Esophagus mucosa (tissue), 1 donor: ENCODE results near the gene PLEKHM2. TPM values are rescaled to one million over a fixed set of nuclear protein-coding genes. Genes with fewer than 3 reads are reported as not detected.
A peak's percentile ranks its signal among the peaks of the same experiment; 100 is the strongest.
"Not testable (repeated sequence)": the region's sequence is repeated elsewhere in the genome, so short reads cannot be mapped to it uniquely, and the experiment has no call there.

Experiments used
- ATAC-seq: fragments of 200-7000 bp; cut with Tn5 transposase; one replicate; pipeline ENCODE4 v1.9.1; 2020
- total RNA-seq: library from RNA; stranded (reverse); gene quantifications from one replicate; pipeline ENCODE4 v1.2.4, GENCODE V29; 2023
- donor health status: DM: yes; HTN: yes; CAD: no.

Gene PLEKHM2
- total RNA-seq, result 54.7 TPM

GRCh38 chr1:15684042-15684461 lies at the start of gene PLEKHM2:
Gene PLEKHM2 (plus strand): TSS chr1:15684320. CDS start chr1:15684559, 239 bp downstream.
- peak; percentile 13 for ATAC-seq

- no peak for ATAC-seq
Measured at GRCh38 chr1:15636436-15636835, 47.7 kb upstream of the PLEKHM2 start.

DNA sequence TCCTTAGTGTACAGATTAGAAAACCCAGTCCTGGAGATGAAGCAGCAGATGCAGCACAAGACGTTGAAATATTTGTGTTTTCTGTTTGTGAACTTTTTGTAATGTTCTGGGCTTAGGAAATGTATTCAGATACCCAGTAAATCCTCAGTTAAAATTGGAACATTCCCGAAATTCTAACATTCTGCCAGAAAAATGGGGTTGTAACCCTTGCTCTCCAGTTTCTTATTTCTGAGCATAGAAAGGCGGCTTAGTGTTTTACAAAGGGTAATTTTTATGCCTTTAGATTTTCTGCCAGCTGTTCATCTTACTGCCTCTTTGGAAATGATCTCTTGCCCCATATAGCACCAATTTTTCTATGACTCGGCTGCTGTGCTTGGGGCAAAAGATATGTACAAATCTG lies 46.3 kb upstream of the PLEKHM2 start:
- no peak for ATAC-seq

GRCh38 chr1:15639262-15639661 lies 44.9 kb upstream of the PLEKHM2 start:
- no peak for ATAC-seq

DNA sequence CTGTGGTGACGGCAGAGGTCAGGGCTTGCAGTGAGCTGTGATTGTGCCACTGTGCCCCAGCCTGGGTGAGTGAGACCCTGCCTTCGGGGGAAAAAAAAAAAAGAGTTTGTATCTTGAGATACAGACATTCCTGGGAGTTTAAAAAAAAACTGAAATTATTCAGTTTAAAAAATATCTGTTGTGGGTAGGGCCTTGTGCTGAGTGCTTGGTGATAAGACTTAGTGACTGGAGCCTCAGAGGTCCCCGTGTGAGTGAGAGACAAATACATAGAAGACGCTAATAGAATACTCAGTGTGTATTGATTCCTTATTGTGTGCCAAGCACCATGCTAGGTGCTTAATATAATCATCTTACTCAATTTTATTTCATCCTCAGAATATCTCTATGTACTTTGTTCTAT lies 44.2 kb upstream of the PLEKHM2 start:
- ATAC-seq, result no peak

- no peak for ATAC-seq
Measured at GRCh38 chr1:15640667-15641066, 43.5 kb upstream of the PLEKHM2 start.

GRCh38 chr1:15649937-15650336 lies 34.2 kb upstream of the PLEKHM2 start:
- no peak for ATAC-seq

DNA sequence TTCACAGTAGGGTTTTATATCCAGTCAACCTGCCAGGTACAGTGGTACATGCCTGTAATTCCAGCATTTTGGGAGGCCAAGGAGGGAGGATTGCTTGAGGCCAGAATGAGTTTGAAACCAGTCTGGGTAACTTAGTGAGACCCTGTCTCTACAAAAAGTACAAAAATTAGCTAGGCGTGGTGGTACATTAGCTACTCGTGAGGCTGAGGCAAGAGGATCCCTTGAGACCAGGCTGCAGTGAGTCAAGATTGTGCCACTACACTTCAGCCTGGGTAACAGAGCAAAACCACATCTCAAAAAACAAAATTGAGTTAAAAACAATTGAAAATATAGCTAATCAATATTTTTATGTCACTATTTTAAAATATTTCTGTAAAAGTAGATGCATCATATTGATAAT lies 33.7 kb upstream of the PLEKHM2 start:
- ATAC-seq, result no peak

- ATAC-seq, result not testable (repeated sequence)
Measured at GRCh38 chr1:15652130-15652529, 32.0 kb upstream of the PLEKHM2 start.

DNA sequence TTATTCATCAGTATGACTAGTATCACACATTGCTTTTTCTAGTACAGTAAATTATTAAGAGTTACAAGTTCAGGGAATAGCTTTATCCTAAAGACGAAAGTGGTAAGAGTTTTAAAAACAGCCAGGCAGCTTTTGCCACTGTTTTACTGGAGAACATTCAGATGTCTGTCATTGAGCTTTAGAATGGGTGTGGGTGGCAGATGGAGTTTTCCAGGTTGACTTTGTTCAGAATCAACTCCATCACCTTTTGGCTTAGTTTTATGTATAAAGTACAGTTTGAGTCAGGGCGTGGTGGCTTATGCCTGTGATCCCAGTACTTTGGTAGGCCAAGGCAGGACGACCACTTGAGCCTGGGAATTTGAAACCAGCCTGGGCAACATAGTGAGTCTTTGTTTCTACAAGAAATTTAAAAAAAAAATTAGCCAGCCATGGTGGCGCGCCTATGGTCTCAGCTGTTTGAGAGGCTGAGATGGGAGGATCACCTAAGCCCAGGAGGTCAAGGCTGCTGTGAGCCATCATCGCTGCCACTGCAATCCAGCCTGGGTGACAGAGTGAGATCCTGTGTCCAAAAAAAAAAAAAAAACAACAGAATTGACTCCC lies 29.9 kb upstream of the PLEKHM2 start:
- no peak for ATAC-seq

DNA sequence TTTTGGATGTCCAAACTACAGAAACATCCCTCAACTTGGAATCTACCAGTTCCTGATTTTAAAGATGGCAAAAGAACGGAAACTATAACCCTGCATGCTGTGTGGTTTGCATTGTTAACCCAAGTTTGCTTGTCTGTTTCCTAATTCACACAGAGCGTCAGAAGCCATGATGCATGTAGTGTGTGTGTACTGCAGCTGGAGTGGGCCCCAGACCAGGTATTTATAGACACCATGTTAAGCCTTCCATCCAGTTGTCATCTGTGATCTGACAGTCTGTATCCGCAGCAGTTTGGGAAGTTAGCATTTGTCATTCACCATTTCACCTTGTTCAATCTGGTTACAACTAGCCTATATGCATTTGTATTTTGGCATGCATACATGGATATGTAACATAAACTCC lies 27.7 kb upstream of the PLEKHM2 start:
- ATAC-seq, result no peak

GRCh38 chr1:15657021-15657420 lies 27.1 kb upstream of the PLEKHM2 start:
- no peak for ATAC-seq

GRCh38 chr1:15660151-15660550 lies 24.0 kb upstream of the PLEKHM2 start:
- ATAC-seq, result no peak

DNA sequence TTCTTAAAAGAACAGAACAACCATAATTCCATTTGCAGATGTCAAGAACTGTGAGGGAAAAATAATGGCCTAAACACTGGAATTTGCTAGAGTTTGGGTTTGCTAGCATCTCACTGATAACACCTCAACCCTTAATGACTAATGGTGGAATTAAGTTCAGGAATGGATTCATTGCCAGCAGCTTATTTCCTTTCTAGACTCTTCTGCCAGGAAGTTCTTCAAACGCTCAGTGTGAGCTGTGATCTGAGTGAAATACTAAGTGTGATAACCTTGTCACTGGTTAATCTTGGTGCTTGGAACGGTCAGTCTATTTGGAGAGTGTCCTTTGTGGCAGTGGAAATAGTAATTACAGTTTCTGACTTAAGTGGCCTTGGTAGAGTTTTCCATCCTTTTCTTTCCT lies 21.6 kb upstream of the PLEKHM2 start:
- ATAC-seq, result no peak

- no peak for ATAC-seq
Measured at GRCh38 chr1:15663925-15664324, 20.2 kb upstream of the PLEKHM2 start.

DNA sequence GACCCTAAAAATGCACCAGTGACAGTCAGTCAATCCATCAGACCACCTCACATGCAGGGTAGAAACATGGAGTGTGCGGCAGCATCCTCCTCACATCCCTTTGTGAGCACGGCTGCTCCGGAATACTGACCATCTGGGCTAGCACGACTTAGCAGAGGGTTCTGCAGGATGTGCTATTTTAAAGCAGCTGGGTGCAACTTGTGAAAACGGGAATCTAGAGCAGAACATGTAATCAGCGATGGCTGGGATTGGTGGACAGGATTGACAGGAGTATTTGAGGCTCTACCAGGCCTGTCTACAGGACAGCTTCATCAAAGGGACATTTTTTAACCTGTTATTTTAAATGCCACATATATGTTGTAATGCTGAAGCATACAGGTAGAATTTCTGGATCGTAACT lies 16.8 kb upstream of the PLEKHM2 start:
- ATAC-seq, result peak; percentile 13

DNA sequence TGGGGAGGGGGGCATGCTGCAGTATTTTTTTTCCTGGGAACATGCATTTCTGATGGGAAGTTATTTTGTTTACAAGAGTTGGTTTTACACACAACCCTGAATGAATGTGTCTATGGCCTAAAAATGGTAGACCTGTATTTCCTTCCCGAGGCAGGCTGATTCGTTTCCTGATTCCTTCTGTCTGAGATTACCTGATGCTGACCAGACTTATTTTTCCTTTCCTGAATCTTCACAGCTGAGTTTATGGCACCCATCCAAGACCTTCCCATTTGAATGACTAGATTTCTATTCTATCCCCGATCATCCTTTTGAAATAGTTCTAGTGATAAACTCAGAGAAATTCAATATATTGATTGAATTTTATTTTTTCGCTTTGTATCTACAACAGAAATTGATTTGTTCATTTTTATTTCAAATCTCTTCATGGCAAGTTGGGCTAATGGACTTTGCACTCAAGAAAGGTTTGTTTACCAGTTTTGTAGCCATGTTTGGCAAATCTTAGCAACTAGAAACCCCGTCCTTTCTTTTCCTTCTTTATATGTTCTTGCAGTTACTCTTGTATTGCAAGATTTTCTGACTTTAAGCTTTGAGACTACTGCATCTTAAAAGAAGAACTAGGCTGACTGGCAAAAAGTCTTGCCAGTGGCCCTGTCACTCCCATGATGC lies 15.9 kb upstream of the PLEKHM2 start:
- ATAC-seq, result no peak

DNA sequence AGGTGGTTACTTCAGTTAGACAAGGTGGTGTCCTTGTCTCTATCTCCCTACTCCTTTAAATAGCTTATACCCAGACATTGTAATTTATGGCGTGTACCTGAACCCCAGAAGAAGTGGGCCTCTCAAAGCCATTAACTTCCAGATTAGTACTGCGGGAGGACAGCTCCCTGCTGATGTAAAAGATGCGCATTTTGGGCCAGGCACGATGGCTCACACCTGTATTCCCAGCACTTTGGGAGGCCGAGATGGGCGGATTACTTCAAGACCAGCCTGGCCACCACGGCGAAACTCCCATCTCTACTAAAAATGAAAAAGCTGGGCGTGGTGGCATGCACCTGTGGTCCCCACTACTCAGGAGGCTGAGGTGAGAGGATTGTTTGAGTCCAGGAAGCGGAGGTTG lies 15.0 kb upstream of the PLEKHM2 start:
- ATAC-seq, result no peak

- ATAC-seq, result no peak
Measured at GRCh38 chr1:15669864-15670263, 14.3 kb upstream of the PLEKHM2 start.

GRCh38 chr1:15671430-15671829 lies 12.7 kb upstream of the PLEKHM2 start:
- peak; percentile 19 for ATAC-seq

DNA sequence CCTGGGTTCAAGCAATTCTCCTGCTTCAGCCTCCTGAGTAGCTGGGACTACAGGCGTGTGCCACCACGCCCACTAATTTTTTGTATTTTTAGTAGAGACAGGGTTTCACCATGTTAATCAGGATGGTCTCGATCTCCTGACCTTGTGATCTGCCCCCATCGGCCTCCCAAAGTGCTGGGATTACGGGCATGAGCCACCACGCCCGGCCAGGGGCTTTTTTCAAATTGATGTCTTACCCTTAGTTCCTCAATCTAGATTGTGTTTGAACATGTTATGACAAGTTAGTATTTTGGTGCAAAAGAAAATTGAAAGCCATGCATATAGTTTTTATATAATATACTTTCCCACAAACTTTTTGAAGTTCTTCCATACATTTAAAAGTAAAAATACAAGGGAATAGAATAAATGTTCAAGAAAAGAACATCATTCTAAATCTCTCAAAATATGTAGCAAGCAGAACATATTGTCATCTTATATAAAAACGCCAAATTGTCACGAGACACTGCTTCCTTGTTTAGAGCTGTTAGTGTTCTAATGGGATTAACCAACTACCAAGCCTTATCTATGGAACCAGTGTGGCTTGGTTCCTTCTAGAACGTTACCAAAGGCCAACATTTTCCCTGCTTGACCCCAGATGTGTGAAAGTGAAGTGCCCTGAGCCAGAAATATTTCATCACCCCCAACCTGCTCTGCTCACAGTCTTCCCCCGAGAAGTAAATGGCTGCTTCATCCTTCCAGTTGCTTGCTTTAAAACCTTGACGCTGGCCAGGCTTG lies 9.5 kb upstream of the PLEKHM2 start:
- ATAC-seq, result no peak

- no peak for ATAC-seq
Measured at GRCh38 chr1:15676010-15676409, 8.1 kb upstream of the PLEKHM2 start.

- ATAC-seq, result no peak
Measured at GRCh38 chr1:15676688-15677661, 7.1 kb upstream of the PLEKHM2 start.
